Activated T-cell treated with anti-CD3 and anti-CD28 coated beads, Interleukin-2, amount 50 U/mL, for 1 hour (primary cell): ENCODE data around the gene ZBTB7C.

Experiments used
- DNase-seq: peaks from one replicate; pipeline ENCODE4 v3.0.0-alpha.2; 2020

Gene ZBTB7C

DNA sequence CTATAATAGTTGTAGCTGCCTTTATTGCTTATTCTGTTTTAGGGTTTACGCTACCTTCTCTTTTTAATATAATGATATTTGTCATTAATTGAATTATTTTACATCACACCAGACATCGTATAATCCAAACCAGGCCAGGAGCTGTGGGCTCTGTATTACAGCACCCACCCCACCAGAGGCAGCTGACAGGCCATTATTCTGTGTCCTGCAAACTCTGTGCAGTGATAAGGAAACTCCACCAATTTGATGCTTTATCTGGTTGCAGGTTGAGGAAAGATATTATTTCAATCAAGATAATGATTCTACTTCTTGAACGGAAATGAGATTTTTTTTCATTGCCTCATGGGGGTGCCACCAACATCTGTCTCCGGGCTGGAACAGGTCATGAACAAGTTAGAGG lies 227.3 kb downstream of the ZBTB7C start:
- DNase-seq: no peak

DNA sequence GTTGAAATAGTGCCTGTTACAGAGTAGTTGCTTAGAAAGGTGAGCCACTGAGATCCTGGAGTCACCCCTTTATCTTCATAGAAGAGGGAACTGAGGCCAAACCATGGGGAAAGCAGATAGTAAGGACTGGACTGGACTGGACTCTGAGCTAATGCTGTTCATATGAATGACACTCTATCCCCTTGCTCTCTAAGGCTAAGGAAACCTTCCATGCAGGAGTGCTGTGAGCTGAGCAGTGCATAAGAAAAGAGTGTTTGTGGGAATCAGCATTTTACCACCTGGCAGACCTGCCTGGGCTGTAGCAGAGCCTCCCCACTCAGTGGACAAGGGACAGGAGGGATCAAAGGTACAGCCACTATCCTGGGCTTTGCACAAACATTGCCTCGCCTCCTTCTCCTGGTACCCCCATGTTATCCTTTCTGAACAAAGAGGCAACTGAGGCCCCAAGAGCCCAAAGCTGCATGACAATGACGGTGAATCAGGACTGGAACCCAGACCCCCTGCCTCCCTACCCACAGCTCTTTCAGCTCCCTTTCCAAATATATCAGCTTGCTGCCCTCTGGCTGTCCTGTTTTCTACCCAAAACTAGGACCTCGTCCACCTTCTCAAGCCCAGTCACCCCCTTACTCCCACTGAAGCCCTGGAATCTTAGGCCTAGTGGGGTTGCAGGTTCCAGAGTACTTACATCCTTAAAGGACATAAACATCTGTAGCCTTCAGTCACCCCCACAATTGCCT lies 227.9 kb downstream of the ZBTB7C start:
- DNase-seq: no peak

DNA sequence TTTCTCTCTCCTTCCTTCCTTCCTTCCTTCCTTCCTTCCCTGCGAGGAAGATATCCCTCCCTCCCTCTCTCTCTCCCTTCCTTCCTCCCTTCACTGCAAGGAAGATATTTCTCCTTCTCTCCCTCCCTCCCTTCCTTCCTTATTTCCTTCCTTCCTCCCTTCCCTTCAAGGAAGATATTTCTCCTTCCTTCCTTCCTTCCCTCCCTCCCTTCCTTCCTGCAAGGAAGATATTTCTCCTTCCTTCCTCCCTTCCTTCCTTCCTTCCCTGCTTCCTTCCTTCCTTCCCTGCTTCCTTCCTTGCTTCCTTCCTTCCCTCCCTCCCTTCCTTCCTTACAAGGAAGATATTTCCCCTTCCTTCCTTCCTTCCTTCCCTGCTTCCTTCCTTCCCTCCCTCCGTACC lies 229.5 kb downstream of the ZBTB7C start:
- DNase-seq: no peak

DNA sequence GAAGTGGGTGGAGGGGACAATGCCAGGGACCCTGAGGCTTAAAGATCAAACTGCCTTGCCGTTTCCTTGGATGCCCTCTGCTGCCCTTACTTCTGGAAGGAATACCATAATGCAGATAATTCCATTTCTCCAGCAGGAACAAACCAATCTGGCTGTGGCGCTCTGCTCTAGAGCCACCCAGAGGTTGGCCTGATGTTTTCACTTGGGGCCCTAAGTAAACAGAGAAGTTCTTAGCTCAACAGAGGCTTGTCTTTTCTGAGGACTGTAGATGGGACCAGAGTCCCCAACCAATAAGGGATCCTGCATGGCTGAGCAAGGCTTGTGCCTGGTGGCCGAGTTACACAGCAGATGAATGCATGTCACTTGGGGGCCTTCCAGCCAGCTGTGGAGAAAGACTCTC lies 230.2 kb downstream of the ZBTB7C start:
- DNase-seq: no peak

DNA sequence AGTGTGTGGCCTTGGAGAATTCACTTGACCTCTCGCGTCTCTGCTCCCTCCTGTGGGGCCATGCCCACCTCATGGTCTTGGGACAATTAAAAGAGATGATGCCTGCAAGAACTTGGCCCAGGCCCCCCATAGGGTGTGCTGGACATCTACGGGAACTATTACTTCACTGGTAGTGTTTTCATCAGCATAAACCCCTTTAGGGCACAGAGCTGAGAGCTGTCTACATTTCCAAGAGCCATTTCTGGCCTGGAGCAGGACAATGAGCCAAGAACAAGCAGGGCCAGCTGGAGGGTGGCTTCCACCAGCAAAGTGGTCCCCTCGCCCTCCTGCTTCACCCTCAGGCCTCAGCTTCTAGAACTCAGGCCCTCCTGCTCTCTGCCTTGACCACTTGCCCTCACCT lies 232.3 kb downstream of the ZBTB7C start:
- no peak for DNase-seq

DNA sequence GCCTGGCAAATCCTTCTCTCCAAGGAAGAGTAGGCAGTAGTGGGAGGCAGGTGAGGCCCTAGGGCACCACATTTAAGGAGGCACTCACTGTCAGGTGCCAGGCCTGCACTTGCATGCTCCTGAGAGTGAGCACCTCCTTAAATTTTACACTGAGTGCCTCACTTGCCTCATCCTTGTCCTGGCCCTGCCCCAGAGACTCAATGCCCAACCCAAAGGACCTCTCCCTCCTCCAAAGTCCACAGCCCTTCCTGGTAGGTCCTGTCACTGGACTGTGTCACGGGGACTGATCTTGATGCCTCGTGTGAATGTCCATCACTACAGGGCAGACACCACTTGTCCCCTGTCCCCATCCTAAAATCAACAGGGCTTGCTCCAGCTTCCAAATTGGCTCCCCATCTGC lies 235.6 kb downstream of the ZBTB7C start:
- DNase-seq: no peak

DNA sequence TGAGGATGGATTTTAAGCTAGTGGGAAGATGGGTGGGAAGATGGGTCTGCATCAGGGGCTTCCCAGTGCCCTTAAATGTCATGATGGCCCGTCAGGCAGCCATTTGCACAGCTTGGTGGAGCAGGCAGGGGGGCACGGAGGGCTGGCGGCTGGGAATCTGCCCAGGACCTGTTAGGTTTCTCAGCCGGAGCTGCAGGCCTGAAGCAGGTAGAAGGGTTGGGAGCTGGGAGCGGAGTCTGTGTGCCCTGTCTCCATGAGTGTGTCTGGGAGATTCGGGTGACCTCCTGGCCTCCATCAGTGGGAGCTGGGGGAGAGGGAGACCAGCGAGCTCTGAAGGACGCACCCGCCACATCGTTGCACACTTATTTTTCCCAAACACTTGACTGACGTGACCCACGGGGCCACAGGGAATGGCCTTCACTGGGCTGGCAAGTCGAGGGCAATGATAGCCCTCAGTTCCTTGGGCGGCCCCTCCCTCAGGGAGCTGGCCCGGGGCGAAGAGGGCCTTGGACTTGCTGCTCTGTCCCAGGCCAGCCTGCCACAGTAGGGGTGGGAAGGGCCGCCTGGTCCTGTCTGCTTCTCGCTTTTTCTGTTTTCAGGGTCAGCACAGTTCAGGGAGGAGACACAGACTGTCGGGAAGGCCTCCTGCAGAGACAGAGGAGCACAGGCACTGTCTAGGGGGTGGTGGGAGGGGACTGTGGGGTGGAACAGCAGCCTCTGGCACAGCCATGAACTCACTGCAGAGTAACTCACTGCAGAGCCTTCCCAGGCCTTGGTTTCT lies 236.8 kb downstream of the ZBTB7C start:
- no peak for DNase-seq

DNA sequence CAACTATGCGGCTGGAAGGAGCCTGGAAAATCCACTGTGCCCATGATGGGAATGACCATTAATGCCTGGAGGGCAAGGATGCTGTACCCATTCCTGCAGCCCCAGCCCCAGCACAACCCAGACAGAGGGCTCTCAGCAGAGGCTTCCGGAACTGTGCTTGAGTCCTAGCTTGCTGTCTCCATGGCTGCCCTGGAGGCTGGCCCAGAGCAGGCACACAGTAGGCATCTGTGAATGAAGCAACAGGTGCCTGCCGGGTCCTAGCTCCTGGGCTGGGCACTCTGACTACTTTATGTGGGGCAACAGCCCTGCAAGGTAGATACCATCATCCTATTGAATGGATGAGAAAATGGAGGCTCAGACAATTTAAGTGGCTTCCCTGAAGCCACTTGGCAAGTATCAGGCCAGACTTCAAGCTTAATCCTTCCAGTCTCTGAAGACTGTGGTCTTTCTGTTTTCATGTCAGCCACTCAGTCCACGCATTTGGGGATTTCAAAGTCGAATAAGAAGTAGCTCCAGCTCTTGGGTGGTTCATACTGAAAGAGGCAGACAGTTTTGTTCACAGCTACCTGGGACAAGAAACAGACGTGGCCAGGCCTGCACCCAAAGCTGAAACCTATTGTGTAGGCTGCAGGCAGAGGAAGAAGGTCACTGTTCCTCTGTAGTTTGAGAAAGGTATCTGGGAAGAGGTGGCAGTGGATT lies 237.5 kb downstream of the ZBTB7C start:
- no peak for DNase-seq

DNA sequence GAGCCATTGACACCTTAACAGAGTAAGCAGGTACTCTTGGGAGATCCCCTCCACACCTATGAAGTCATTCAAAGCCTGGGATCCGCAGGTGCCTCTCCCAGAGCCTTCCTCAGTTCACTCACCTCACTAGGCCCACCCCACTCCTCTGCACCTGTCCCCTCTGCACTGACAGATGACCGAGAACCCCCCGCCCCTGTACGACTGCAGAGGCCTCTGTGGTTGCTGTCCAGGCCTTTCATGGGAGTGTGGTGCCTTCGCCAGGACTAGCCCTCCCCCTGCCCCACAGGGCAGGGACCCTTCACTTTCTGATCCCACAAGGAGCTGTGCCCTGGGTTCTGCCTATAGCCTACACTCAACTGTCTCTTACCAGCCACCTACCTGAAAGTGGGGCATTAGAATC lies 238.5 kb downstream of the ZBTB7C start:
- DNase-seq: no peak

DNA sequence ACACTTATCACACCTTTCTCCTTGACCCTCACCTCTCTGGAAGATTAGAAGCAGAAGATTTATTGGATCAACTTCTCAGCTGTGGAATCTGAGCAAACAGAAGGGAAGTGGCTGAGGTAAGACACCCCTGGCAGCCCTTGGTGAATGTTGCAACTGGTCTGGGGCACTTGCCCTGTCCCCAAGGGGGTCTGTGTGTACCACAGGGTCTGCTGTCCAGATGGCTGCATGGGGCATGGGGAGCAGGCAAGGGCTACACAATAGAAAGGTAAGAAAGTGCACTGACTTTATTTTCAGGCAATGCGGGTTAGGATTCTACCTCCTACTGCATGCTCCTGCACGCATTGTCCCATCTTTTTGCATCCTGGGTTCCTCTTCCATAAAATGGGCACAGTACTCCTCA lies 240.3 kb downstream of the ZBTB7C start:
- no peak for DNase-seq

DNA sequence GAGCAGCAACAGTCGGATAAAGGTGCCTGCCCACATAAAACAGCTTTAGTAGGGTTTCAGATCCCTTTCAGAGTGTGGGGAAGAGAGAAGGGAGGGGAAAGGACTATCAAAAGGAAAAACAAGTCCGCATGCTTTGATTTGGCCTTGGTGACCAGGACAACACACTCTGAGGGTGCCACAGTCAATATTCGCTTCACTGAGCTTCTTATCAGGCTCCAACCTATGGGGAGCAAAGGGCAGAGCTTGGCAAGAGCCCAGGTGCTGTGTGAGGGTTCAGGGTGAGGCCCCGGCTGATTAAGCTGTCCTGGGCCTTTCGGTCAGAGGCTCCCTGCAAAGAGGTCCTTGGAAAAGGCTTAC lies 241.3 kb downstream of the ZBTB7C start:
- no peak for DNase-seq

DNA sequence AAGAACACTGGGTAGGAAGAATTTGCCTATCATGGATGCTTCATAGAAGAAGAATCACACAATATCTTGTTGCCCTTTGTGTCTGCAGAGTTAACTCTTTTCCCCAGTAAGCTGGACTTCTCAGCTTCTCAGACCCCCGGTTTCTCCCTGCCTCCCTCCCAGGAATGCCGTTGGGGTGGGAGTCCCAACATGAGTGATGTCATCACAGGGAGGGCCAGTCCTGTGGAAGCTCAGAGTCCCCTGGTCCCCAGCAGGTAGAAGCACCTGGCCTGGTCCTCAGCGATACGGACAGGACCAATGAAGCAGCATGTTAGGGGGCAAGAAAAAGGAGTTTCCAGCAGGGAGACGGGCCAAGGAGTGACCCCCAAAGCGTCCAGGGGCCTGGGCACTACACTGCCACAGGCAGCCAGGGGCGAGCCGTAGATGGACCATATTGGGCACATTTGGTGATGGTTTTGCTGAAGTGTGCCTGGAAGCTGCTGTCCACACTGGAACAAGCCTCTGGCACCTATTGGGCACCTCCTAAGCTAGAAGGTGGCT lies 242.8 kb downstream of the ZBTB7C start:
- DNase-seq: no peak

DNA sequence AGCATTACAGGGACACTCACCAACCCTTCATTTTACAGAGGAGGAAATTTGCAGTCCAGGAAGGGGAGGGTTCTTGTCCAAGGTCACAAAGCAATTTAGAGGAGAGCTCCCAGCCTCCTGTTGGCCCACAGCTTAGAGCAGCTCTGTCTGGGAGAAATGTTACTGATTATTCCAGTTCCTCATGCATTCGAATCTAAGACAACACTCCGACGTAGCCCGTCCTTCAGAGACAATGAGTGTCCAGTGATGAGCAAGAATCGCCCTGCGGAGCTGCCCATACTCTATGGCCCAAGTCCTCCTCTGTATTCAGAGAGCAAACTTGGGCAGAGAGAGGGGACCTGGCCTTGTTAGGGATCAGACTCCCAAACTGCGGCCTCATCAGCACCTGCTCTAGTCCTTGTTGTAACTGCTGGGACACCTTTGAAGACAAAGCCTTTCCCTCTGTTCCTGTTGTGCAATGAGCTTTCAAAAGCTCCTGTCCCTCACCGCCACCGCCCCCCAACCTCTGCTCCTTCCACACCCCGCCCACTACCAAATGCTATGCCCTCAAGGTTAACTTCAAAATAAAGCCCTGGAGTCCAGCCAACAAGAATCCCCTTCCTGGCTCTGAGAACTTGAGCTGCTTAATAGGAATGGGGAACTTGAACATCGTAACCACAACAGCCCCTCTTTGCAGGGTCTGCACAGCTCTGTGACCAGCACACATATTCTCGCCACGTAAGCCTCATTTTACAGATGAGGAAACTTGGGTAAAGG lies 243.9 kb downstream of the ZBTB7C start:
- no peak for DNase-seq

DNA sequence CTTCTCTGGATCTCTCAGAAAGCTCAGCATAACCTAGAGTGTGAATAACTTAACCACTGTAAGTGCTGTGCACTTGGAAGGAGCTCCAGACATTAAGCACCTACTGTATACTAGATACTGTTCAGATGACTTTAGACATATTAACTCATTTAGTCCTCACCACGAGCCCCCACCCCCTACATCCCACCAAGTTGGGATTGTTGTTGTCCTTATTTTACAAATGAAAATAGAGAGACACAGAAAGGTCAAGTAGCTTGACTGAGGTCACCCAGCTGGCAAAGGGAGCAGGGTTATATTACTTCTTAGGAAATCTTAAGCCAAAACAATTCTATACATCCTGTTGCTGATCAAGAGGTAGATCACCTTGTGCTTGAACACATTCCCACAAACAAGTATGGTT lies 244.5 kb downstream of the ZBTB7C start:
- DNase-seq: no peak

DNA sequence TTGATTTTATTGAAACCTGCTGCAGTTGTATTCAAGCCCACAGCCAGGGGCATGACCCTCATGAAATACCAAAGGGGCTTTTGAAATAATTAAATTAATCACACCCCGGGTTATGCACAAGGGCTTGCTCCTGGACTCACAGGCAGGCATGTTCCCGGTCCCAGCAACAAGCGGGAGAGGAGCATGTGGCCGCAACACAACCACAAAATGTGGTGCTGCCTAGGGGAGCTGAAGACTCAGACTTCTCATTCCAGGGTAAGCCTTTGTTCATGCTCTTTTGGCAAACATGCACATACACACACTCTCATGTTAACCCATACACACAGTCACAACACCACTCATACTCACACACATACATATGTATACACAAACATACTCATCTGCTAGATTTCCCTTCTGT lies 245.1 kb downstream of the ZBTB7C start:
- DNase-seq: no peak

DNA sequence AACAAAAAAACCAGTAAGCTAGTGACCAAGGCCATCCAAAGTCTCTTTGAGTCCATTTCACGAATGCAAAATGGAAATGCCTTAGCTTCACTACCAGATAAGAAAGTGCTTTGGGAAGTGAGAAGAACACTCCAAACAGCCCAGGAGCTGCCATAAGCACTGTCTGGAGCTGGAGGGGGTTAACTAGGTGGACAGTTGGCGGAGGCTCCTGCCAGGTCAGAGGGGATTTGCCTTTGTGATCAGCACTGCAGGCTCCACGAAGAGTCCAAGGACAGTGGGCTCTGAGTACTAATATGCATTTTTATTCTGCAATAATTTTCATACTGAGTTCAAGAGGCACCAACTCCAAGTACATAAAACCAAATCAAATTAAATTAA lies 245.5 kb downstream of the ZBTB7C start:
- DNase-seq: no peak

DNA sequence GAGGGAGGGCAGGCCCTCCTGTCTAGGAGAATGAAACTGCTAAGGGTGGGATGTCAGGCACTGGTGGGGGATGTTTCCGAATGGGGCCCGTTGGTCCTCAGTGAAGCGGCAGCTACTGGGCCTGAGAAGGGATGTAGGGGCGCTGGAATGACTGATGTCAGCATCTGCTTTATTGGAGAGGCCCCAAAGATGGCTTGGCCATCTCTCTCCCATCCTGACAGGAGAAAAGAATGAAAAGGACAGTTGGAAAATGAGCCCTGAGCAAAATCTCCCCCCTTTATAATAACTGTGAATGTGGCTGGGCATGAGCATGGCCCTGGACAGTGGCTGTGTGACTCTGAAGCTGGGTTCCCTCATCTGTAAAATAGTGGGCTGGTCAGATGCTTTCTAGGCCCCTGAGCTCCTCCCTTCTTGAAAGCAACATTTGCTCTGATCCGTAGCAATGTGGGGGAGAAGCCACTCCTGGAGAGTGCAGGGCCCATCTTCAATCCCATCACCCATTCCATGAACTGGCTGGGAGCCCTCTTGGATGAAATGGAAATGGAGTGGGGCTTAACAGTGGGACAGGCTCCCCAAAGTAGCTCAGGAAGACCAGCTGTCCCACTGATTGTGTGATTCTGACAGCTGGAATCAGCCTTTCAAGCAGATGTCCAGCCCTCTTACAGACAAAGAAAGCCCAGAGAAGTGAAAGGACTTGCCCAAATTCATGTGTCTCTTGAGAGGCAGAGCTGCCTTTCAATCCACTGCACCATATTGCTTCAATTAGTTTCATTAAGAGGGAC lies 246.0 kb downstream of the ZBTB7C start:
- DNase-seq: no peak

DNA sequence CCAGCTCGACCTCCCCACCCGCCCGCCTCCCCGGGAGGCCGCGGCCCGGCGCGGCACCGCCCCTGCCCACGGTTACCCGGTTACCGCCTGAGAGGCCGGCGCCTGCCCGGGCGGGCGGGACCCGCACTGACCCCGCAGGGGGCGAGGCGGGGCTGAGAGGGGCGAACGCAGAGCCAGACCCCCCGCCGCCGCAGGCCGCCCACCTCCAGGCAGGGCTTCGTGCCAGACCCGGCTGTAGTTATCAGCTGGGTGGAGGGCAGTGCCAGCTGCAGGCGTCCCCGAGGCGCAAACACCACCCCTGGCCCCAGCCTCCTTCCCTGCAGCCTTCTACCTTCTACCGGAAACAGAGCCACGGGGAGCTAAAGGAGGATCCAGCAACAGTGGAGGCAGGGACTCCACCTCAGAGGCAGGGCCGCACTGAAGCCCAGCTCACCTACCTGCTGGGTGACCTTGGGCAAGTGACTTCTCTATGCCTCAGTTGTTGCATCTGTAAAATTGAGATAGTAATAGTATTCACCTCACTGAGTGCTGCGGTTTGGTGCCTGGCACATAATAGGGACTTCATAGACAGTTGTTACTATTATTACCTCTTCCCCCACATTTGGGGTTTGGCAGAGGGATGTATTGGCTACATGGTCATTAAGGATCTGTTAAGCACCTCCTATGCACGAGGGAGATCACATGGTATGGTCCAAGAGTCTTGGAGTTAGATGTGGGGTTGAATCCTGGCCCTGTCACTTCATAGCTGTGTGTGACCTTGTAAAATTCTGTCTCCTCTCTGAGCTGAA lies 247.1 kb downstream of the ZBTB7C start:
- DNase-seq: no peak

DNA sequence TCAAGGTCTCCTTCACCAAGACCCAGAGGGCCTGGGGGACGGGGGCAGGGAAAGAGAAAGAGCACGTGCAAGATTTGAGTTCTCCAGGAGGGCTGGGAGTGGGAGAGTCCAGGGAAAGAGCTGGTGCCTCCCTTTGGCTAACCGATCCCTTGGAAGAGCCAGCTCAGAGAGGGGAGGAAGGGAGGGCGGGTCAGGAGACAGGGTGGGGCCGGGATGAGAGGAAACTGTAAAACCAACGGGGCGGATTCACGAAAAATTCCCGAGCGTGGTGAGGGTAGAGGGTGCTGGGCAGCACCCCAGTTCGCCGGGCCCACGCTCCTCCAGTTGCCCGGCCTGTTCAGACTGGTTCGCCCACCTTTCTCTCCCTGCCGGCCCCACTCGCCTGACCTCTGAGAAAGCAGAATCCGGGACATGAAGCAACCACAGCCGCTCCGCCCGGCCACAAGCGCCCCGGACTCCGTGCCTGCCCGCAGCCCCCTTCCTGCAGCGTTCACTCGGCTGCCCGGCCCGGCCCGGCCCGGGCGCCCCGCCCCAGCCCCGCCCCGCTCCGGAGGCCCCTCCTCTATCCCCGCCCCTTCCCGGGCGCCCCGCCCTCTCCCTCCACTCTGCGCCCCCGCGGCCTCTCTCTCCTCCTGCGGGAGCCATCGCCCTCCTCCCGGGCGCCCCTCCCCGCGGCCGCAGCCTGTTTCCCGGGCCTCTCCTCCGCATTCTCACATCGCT lies 247.8 kb downstream of the ZBTB7C start:
- DNase-seq: peak; percentile 71

DNA sequence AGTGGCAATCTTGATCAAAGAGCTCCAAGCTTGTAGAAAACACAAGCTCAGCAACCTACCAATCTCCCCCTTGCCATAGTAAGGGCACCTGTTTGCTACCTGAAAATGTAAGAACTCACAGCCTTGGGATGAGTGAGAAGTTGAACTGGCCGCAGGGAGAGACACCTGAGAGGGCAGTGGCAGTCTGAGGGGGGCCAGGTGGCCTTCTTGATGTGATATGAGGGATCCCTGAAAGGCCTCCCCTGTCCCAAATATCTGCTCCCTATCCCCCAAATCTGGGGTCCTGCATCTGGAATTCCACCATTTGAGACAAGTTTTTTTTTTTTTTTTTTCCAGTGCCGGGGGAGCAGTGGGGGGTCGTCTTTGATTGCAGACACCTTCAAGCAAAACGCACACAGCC lies 248.6 kb downstream of the ZBTB7C start:
- DNase-seq: no peak

DNA sequence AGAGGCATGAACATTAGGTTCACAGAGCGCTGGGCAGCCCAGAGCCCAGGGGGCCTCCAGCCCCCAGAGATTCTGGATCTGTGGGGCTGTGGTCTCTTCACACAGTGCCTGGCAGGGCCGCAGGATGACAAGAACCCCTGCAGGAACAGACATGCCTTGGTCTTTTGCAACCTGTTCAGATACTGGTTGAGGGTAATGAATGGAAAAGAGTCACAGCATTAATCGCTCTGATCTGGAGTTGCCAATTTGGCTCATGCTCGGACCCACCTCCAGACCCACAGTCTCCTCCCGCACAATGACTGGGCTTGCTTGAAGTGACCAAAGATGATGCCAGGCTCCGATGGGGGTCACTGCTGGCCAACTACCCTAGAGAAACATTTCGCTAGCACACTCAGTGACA lies 249.4 kb downstream of the ZBTB7C start:
- DNase-seq: no peak
